Coronary artery (tissue), 2 donors: Measurements from ENCODE around the gene CMTM4.
"Not testable (repeated sequence)": the region's sequence is repeated elsewhere in the genome, so short reads cannot be mapped to it uniquely, and the experiment has no call there.

Experiments
- DNase-seq: peaks from one replicate; pipeline ENCODE4 v3.0.0-alpha.2; 2017; ENCODE audit warnings: low spot score
- H3K27ac ChIP-seq, 2 donors: fragments of 200-600 bp; sonication (generic); one replicate each; pipeline ENCODE4 v1.5.1; 2016 to 2019
- H3K4me3 ChIP-seq: fragments of 200-600 bp; sonication (generic); 2 replicates; pipeline ENCODE4 v1.5.1; 2016; ENCODE audit warnings: mild to moderate bottlenecking, moderate library complexity
- TF ChIP-seq, protein P1 (sequence below): fragments of 200-600 bp; sonication (generic); IDR thresholded peaks from one replicate; pipeline ENCODE4 v1.5.1; 2019; ENCODE audit warnings: antibody characterized with exemption

CMTM4 gene

DNA sequence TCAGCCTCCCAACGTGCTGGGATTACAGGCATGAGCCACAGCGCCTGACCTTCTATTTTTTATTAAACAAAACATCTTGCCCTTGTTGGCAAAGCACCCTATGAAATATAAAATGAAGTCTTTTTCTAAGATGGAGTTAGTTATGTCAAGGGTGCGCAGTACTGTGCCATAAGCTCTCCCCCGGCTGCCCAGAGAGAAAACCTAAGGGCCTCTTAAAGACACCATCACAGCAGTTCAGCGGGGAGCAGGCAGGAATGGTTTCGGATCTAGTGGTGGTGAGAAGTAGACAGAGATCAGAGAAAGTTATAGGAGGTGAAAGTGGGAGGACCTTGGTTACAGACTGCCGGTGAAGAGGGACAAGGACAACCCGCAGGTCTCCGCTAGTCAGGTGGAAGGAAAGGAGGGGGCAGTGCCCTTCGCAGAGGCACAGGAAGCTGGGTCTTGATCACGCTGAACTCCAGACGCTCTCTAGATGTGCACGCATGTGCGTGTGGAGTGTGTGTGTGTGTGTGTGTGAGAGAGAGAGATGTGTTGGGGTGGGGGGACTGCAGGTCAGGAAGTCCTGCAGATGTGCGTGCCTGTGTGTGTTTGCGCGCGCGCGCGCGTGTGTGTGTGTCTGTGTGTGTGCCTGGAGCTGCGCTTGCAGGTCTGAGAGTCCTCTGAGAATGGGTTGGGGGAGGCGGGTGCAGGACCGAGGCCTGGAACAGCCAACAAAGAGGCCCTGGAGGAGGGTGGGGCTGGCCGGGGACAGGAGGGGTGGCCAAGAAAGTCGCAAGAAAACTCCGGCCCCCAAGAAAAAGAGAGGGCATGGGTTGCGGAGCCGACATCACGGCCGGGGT, 92.8 kb downstream of the CMTM4 start:
- no peak for DNase-seq
- Histone ChIP-seq H3K27ac (peak overlapping the region; percentile 88 to 92), H3K4me3 (peak overlapping the region; percentile 87)
- TF ChIP-seq, protein P1, sequence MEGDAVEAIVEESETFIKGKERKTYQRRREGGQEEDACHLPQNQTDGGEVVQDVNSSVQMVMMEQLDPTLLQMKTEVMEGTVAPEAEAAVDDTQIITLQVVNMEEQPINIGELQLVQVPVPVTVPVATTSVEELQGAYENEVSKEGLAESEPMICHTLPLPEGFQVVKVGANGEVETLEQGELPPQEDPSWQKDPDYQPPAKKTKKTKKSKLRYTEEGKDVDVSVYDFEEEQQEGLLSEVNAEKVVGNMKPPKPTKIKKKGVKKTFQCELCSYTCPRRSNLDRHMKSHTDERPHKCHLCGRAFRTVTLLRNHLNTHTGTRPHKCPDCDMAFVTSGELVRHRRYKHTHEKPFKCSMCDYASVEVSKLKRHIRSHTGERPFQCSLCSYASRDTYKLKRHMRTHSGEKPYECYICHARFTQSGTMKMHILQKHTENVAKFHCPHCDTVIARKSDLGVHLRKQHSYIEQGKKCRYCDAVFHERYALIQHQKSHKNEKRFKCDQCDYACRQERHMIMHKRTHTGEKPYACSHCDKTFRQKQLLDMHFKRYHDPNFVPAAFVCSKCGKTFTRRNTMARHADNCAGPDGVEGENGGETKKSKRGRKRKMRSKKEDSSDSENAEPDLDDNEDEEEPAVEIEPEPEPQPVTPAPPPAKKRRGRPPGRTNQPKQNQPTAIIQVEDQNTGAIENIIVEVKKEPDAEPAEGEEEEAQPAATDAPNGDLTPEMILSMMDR, result no peak

DNA sequence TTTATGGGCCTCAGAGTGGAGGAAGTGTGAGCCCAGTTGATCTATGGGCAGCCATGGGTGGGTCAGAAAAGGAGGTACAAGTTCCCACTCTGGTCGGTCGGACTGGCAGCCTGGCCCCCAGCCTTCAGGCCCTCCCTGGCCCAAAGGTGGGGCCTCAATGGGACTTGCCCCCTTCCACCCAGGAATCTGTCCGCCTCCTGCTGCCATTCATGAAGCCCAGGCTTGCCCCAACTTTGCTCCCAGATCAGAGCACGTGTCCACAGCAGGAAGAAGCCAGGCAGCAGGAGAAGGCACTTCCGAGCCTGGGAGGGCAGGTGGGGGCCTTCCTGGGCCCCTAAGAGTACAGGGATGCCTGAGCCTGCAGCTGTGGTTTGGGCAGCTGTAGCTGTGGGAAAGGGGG, 95.1 kb downstream of the CMTM4 start:
- TF ChIP-seq, protein P1, result no peak
- H3K27ac ChIP-seq, result no peak overlapping the region
- DNase-seq, result no peak
- no peak overlapping the region for H3K4me3 ChIP-seq

DNA sequence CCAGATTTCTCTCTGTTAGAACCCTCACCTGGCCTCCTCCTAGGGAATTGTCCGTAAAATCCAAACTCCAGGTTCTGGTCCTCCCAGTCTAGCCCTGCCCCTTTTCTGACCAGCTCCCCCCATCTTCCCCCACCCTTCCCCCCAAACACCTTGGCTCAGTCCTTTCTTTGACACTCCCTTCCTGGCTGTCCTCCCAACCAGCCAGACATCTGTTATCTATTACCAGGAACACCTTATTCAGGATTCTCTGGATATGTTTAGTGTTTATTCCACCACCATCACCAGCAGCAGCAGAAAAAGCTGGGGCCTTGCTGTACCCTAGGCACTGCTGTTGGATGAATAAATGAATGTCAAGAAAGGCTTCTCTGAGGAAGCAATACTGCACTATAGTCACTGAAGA, 96.1 kb downstream of the CMTM4 start:
- no peak overlapping the region for H3K4me3 ChIP-seq
- TF ChIP-seq, protein P1, result no peak
- H3K27ac ChIP-seq, result no peak overlapping the region
- DNase-seq, result no peak

DNA sequence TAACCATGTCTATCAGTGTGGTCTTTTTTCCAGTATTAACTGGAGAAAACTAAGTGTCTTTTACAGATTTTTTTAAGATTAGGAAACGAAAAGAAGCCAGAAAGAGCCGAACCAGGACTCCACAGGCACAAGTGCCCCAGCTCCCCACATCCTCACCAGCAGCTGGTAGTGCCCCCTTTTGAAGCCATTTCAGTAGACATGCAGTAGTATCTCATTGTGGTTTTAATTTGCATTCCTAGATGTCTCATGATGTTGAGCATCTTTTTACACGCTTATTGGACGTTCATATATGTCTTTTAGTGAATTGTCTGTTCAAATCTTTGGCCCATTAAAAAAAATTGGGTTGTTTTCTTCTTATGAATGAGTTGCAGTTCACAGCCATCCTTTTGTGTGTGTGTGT, 96.8 kb downstream of the CMTM4 start:
- TF ChIP-seq, protein P1, result no peak
- Histone ChIP-seq H3K27ac (no peak overlapping the region), H3K4me3 (no peak overlapping the region)
- DNase-seq, result no peak

DNA sequence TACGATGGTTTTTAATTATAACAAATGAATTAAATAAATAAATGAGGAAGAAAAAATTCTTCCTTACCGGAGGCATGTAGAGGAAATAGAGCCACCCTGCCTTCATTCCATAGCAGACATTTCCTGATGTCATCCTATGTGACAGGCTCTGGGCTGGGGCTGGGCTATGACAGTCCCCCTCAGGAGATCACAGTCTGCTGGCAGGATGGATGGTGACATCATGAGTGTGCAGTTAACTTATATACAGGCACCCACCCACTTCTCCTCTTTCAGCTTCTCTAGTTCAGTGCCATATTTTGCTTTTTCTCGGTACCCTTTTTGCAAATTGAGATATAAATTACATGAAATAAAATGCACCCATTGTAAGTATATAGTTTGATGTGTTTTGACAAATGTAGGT, 98.4 kb downstream of the CMTM4 start:
- Histone ChIP-seq H3K4me3 (no peak overlapping the region), H3K27ac (no peak overlapping the region)
- DNase-seq, result no peak
- TF ChIP-seq, protein P1, result no peak

DNA sequence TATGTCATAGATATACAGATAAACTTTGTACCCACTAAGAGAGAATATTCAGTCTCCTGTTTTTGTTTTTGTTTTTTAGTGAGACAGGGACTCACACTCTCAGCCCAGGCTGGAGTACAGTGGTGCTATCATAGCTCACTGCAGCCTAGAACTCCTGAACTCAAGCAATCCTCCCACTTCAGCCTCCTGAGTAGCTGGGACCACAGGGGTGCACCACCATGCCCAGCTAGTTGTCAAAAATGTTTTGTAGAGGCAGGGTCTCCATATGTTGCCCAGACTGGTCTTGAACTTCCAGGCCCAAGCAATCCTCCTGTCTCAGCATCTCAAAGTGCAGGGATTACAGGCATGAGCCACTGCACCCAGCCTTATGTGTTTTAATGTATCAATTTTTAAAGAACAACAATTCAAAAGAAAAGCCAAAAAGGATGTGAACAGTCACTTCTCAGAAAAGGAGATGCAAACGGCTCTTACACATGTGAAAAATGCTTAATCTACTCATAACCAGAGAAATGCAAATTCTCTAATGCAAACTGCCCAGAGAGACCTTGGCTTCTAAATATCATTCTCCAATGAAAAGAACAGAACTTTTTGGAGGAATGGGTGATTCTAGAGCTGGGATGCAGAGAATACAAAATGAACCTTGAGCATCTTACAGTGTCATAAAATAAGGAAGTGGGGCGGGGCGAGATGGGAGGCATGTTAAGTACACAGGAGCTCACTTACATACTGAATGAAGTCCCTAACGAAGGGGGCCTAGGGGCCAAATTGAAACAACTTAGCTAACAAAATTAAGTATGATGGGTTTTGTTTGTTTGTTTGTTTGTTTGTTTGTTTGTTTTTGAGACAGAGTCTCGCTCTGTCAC, 99.3 kb downstream of the CMTM4 start:
- Histone ChIP-seq H3K4me3 (no peak overlapping the region), H3K27ac (no peak overlapping the region)
- DNase-seq, result no peak
- TF ChIP-seq, protein P1, result no peak

DNA sequence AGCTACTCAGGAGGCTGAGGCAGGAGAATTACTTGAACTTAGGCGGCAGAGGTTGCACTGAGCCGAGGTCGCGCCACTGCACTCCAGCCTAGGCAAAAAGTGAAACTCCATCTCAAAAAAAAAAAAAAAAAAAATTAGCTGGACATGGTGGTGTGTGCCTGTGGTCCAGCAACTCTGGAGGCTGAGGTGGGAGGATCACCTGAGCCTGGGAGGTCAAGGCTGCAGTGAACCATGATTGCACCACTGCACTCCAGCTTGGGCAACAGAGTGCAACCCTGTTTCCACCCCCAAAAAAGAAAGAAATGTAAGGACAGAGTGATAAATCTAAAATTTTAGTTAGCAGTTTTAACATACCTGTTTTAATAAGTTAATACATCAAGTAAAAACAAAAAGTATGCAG, 100.0 kb downstream of the CMTM4 start:
- H3K4me3 ChIP-seq, DNase-seq, H3K27ac ChIP-seq: not testable (repeated sequence)
